Right ventricle myocardium inferior (tissue), 1 donor: ENCODE data around the gene DTWD1. TPM values are rescaled to one million over a fixed set of nuclear protein-coding genes. Genes with fewer than 3 reads are reported as not detected.
"Not testable (repeated sequence)": the region's sequence is repeated elsewhere in the genome, so short reads cannot be mapped to it uniquely, and the experiment has no call there.

Source experiments
- ATAC-seq: fragments of 200-7000 bp; cut with Tn5 transposase; one replicate; pipeline ENCODE4 v1.9.1; 2020; ENCODE audit warnings: mild to moderate bottlenecking, moderate library complexity
- DNase-seq: peaks from one replicate; pipeline ENCODE4 v3.0.0; 2021; ENCODE audit errors: missing footprints
- intact Hi-C: fragments of 100-400 bp; cut with DNase I; formaldehyde crosslinking; loops from one replicate; pipeline ENCODE4 v1.11.0; 2022
- total RNA-seq: library from RNA; stranded (reverse); fragmentation: NEBNext Ultra II Directional; extraction: Animal tissue kit (Norgen Biotek cat#: 25700); gene quantifications from one replicate; pipeline ENCODE4 v1.2.1, GENCODE V29; 2021
- donor health status: DM: no; HTN: yes; CAD: no; lungs with severe emphysema.

The DTWD1 gene
- total RNA-seq, 1 donor from 2014 or later: 22.1 TPM

- ATAC-seq: no peak
- intact Hi-C loops: loop anchor here (10.0 kb wide), 3 partner anchors 376 to 754 kb away; partner anchors contain the start of genes COPS2 and EID1
These were observed 7.5 kb downstream of the DTWD1 start for GRCh38 chr15:49628379-49628778.

GRCh38 chr15:49637857-49638256 is 17.0 kb downstream of the DTWD1 start:
- DNase-seq (no peak), ATAC-seq (no peak)
- intact Hi-C loops: no loop called here

More at GRCh38 chr15:49628379-49628778, 7.5 kb downstream of the DTWD1 start:
- no peak for DNase-seq

GRCh38 chr15:49644364-49644794 is 23.5 kb downstream of the DTWD1 start:
- intact Hi-C loops: no loop called here
- ATAC-seq (peak; percentile 37), DNase-seq (no peak)

- intact Hi-C loops: no loop called here
- DNase-seq (no peak), ATAC-seq (peak; percentile 34)
These were observed 24.4 kb downstream of the DTWD1 start for GRCh38 chr15:49645277-49645676.

GRCh38 chr15:49645941-49646340 is 25.1 kb downstream of the DTWD1 start:
- intact Hi-C loops: no loop called here
- ATAC-seq (no peak), DNase-seq (peak; percentile 54)

- DNase-seq: no peak
- intact Hi-C loops: no loop called here
- no peak for ATAC-seq
These were observed 26.0 kb downstream of the DTWD1 start for GRCh38 chr15:49646891-49647290.

- intact Hi-C loops: no loop called here
- no peak for ATAC-seq
- DNase-seq: no peak
These were observed 29.1 kb downstream of the DTWD1 start for GRCh38 chr15:49649987-49650386.

GRCh38 chr15:49650676-49651075 is 29.8 kb downstream of the DTWD1 start:
- intact Hi-C loops: no loop called here
- DNase-seq: no peak
- no peak for ATAC-seq

GRCh38 chr15:49652922-49653321 is 32.1 kb downstream of the DTWD1 start:
- no peak for ATAC-seq
- DNase-seq: no peak
- intact Hi-C loops: no loop called here

GRCh38 chr15:49656734-49657133 is 35.9 kb downstream of the DTWD1 start:
- DNase-seq (no peak), ATAC-seq (no peak)
- intact Hi-C loops: no loop called here

GRCh38 chr15:49664716-49665115 is 43.9 kb downstream of the DTWD1 start:
- ATAC-seq (no peak), DNase-seq (no peak)
- intact Hi-C loops: no loop called here

- ATAC-seq, DNase-seq, intact Hi-C loops: not testable (repeated sequence)
These were observed 45.6 kb downstream of the DTWD1 start for GRCh38 chr15:49666486-49666885.

- intact Hi-C loops: no loop called here
- DNase-seq: no peak
- ATAC-seq: no peak
These were observed 48.4 kb downstream of the DTWD1 start for GRCh38 chr15:49669288-49669687.

- ATAC-seq (no peak), DNase-seq (no peak)
- intact Hi-C loops: no loop called here
These were observed 53.0 kb downstream of the DTWD1 start for GRCh38 chr15:49673861-49674260.

GRCh38 chr15:49674370-49674769 is 53.5 kb downstream of the DTWD1 start:
- DNase-seq: no peak
- ATAC-seq: no peak
- intact Hi-C loops: no loop called here

- intact Hi-C loops: no loop called here
These were observed 54.2 kb downstream of the DTWD1 start for GRCh38 chr15:49675041-49675440.

GRCh38 chr15:49678655-49679054 is 57.8 kb downstream of the DTWD1 start:
- ATAC-seq (no peak), DNase-seq (no peak)
- intact Hi-C loops: no loop called here

More at GRCh38 chr15:49675041-49675440, 54.2 kb downstream of the DTWD1 start:
- ATAC-seq (no peak), DNase-seq (no peak)

GRCh38 chr15:49686599-49686998 is 65.8 kb downstream of the DTWD1 start:
- DNase-seq (no peak), ATAC-seq (no peak)
- intact Hi-C loops: no loop called here

- ATAC-seq: no peak
- intact Hi-C loops: no loop called here
These were observed 67.4 kb downstream of the DTWD1 start for GRCh38 chr15:49688135-49688790.

GRCh38 chr15:49692514-49693090 is 71.8 kb downstream of the DTWD1 start:
- ATAC-seq (no peak), DNase-seq (no peak)
- intact Hi-C loops: no loop called here

More at GRCh38 chr15:49688135-49688790, 67.4 kb downstream of the DTWD1 start:
- no peak for DNase-seq
